NB4 (cell line): ENCODE data around the gene SGO1.

Experiments
- DNase-seq: peaks from one replicate; pipeline ENCODE4 v3.0.0; 2010; ENCODE audit warnings: low read depth
- H3K4me3 ChIP-seq: one replicate; pipeline ENCODE4 v1.5.1; 2011; ENCODE audit warnings: mild to moderate bottlenecking, low read depth, low read length, moderate library complexity
- MYC ChIP-seq: IDR thresholded peaks from 2 replicates; pipeline ENCODE4 v1.6.1; 2011; ENCODE audit warnings: low read depth, low read length
- POLR2A ChIP-seq: IDR thresholded peaks from 2 replicates; pipeline ENCODE4 v1.6.1; 2011; ENCODE audit warnings: mild to moderate bottlenecking; ENCODE audit not compliant: insufficient read length; ENCODE audit errors: extremely low read depth
- TF ChIP-seq, protein P1 (sequence below): IDR thresholded peaks from 2 replicates; pipeline ENCODE4 v1.6.1; 2011; ENCODE audit warnings: low read depth, low read length
- TF ChIP-seq, protein P2 (sequence below): IDR thresholded peaks from one replicate; pipeline ENCODE4 v1.5.1; 2012; ENCODE audit warnings: low read depth, low read length

Gene SGO1

DNA sequence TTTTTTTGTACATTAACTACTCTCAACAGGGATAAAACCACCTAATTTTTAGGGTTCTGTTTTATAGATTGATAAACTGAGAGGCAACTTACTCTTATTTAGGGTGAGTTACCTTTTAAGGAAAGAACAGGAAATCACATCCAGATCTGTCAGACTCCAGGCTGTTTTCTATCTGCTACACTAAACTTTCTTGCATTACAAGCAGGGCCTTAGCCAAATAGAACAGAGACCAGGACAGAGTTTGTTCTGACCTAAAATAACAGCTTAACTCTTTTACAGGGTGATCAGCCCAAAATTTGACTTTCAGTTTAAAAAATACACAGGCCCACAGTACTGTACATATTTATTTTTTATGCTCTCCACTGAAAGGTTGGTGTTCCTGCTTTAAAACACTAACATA lies 38.6 kb downstream of the SGO1 start:
- TF ChIP-seq, protein P1, sequence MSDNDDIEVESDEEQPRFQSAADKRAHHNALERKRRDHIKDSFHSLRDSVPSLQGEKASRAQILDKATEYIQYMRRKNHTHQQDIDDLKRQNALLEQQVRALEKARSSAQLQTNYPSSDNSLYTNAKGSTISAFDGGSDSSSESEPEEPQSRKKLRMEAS, result no peak
- TF ChIP-seq, protein P2, sequence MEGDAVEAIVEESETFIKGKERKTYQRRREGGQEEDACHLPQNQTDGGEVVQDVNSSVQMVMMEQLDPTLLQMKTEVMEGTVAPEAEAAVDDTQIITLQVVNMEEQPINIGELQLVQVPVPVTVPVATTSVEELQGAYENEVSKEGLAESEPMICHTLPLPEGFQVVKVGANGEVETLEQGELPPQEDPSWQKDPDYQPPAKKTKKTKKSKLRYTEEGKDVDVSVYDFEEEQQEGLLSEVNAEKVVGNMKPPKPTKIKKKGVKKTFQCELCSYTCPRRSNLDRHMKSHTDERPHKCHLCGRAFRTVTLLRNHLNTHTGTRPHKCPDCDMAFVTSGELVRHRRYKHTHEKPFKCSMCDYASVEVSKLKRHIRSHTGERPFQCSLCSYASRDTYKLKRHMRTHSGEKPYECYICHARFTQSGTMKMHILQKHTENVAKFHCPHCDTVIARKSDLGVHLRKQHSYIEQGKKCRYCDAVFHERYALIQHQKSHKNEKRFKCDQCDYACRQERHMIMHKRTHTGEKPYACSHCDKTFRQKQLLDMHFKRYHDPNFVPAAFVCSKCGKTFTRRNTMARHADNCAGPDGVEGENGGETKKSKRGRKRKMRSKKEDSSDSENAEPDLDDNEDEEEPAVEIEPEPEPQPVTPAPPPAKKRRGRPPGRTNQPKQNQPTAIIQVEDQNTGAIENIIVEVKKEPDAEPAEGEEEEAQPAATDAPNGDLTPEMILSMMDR, result no peak
- no peak for TF ChIP-seq MYC
- no peak for TF ChIP-seq POLR2A

DNA sequence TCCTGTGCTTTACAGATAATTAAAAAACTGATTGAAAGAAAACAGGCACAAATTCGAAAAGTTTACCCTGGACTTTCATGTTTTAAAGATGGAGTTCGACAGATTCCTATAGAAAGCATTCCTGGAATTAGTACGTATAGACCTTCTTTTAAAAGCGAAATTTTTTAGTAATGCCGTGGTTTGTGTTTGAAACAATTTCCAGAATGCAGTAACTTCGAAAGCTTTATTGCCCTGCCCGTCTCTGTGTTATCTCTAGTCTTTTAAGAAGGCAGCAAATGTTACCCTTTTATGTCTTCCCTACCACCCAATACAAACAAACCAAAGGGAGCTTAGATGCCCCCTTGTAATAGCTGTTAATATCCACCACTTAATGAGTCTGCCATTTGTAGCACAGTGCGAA lies 39.7 kb downstream of the SGO1 start:
- H3K4me3 ChIP-seq, result no peak overlapping the region
- TF ChIP-seq, protein P2, result no peak
- TF ChIP-seq MYC (no peak), POLR2A (no peak)
- TF ChIP-seq, protein P1, result no peak
- no peak for DNase-seq

More for the DNA sequence above, 38.6 kb downstream of the SGO1 start:
- H3K4me3 ChIP-seq, result no peak overlapping the region
- no peak for DNase-seq

DNA sequence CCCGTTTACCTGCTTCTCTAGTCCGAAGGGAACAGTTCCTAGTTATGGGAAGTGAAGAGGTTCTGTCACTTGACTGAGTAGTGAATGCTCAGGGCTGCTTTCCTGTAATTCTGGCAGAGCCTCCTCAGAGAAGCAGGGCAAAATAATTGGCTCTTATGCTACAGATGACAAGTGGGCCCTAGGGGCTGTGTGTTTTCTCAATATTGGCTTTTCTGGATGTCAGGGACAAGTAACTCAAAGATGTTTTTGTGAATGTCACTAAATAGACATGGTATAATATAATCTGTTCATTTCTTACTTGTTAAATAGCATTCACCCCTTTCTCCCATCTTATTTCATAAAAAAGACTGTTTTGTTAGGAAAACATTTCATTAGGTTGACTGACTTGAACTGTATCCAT lies 40.1 kb downstream of the SGO1 start:
- no peak for DNase-seq
- H3K4me3 ChIP-seq, result no peak overlapping the region
- TF ChIP-seq, protein P1, result no peak
- no peak for TF ChIP-seq MYC
- TF ChIP-seq, protein P2, result no peak
- no peak for TF ChIP-seq POLR2A

DNA sequence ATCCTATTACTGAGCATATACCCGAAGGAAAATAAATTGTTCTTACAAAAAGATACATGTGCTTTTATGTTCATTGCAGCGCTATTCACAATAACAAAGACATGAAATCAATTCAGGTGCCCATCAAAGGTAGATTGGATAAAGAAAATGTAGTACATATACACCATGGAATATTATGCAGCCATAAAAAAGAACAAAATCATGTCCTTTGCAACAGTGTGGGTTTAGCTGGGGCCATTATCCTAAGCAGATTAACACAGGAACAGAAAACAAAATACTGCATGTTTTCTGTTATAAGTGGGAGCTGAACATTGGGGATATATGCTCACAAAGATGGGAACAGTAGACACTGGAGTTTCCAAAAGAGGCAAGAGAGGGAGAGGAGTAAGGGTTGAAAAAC lies 42.5 kb downstream of the SGO1 start:
- TF ChIP-seq, protein P1, result no peak
- TF ChIP-seq POLR2A (no peak), MYC (no peak)
- TF ChIP-seq, protein P2, result no peak
- H3K4me3 ChIP-seq, result no peak overlapping the region
- DNase-seq, result no peak

DNA sequence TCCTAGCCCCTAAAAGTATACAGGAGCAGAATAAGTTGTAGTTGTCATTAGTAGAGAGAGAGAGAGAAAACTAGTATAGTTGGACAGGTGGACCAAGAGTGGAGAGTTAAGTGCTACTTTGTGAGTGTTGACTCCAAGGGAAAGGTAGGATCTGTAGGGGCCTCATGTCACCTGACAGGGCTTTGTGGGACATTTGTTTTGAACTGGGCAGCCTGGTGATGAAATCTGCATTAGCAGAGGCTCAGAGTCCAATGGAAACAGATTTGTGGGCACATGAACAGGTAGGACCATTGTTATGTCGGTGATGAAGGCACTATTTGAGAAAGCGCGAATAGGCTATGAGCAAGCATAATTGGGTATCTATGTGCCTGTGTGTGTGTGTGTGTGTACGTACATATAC lies 43.5 kb downstream of the SGO1 start:
- no peak overlapping the region for H3K4me3 ChIP-seq
- no peak for DNase-seq
- TF ChIP-seq, protein P2, result no peak
- TF ChIP-seq POLR2A, result no peak

DNA sequence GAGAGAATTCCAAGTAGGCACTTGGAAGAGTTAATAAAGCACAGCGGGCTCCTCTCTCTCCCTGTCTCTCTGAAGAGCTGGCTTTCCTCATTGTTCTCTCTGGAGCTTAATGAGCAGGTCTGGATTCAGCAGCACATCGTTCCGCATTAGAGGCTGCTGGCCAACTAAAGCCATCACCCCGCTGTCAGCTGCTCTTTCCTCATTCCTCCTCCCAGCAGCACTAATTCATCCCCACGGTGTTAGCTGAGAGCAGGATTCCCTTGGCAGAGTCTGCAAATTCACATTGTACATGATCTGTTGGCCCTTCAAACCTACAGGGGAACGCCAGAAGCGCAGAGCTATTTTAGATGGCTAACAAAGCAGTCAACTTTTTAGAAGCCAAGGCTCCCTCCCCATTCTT lies 44.2 kb downstream of the SGO1 start:
- TF ChIP-seq POLR2A (no peak), MYC (no peak)
- TF ChIP-seq, protein P2, result no peak
- TF ChIP-seq, protein P1, result no peak
- no peak for DNase-seq
- H3K4me3 ChIP-seq, result no peak overlapping the region
